Prostate gland (tissue), 2 donors: ENCODE results near the gene PHF12. TPM values are rescaled to one million over a fixed set of nuclear protein-coding genes. Genes with fewer than 3 reads are reported as not detected.
"Not testable (repeated sequence)": the region's sequence is repeated elsewhere in the genome, so short reads cannot be mapped to it uniquely, and the experiment has no call there.

ENCODE experiments used
- DNase-seq: peaks from one replicate; pipeline ENCODE4 v3.0.0-alpha.2; 2019; ENCODE audit warnings: low spot score
- H3K27ac ChIP-seq, 2 donors: fragments of 200-600 bp; sonication (generic); 2 replicates each; pipeline ENCODE4 v1.5.1; 2017 to 2019
- H3K27me3 ChIP-seq: fragments of 200-600 bp; sonication (generic); replicated peaks from 2 replicates; pipeline ENCODE4 v1.5.1; 2019; ENCODE audit not compliant: insufficient read depth
- H3K36me3 ChIP-seq, 2 donors: fragments of 200-600 bp; sonication (generic); 1 replicate in 1 of 2; 2 replicates in 1 of 2; pipeline versions ENCODE4 v1.5.1 to v1.8.1; 2017 to 2019
- H3K4me1 ChIP-seq: fragments of 200-600 bp; sonication (generic); replicated peaks from 2 replicates; pipeline ENCODE4 v1.5.1; 2019
- H3K4me3 ChIP-seq, 2 donors: fragments of 200-600 bp; sonication (generic); 2 replicates each; pipeline ENCODE4 v1.5.1; 2017 to 2019
- H3K9me3 ChIP-seq: fragments of 200-600 bp; sonication (generic); 2 replicates; pipeline ENCODE4 v1.5.1; 2017
- CTCF ChIP-seq, 4 experiments: fragments of 200-600 bp in 2 of 4; fragments of 450-650 bp in 2 of 4; sonication (generic) in 2 of 4; IDR thresholded peaks; 1 replicate in 3 of 4; 2 replicates in 1 of 4; pipeline ENCODE4 v1.5.1; 2016 to 2019; ENCODE audit warnings: antibody characterized with exemption in 4 of 4, mild to moderate bottlenecking in 2 of 4, moderate library complexity in 2 of 4
- POLR2A ChIP-seq: fragments of 450-650 bp; IDR thresholded peaks from one replicate; pipeline ENCODE4 v1.6.1; 2016; ENCODE audit warnings: antibody characterized with exemption, mild to moderate bottlenecking
- POLR2AphosphoS5 ChIP-seq: sonication (generic); formaldehyde crosslinking; IDR thresholded peaks from one replicate; pipeline ENCODE4 v1.6.1; 2017; ENCODE audit warnings: antibody characterized with exemption
- WGBS: methylation state at CpG from one replicate; pipeline ENCODE4 v1.1.5; 2018; 5-methylcytosine and 5-hydroxymethylcytosine counted together
- intact Hi-C: fragments of 100-400 bp; cut with DNase I; formaldehyde crosslinking; loops from one replicate; pipeline ENCODE4 v1.14.2; 2022
- total RNA-seq, 2 donors: library from RNA; depleted of rRNA; stranded (reverse); fragments of >200 nt; gene quantifications; one replicate each; pipeline ENCODE4 v1.1.0, GENCODE V29; 2016

Gene PHF12
- total RNA-seq, 2 donors from 2014 or later = 74.9 to 112 TPM

- TF ChIP-seq POLR2AphosphoS5 (no peak), CTCF (IDR thresholded peaks at IDR 0.05) (no peak), POLR2A (no peak)
- Histone ChIP-seq H3K4me1 (peaks cover 25% of the 10 kb centered on the region), H3K9me3 (no peaks in the 10 kb centered on the region), H3K27ac (peak overlapping the region in 1 of 2 donors; percentile 74), H3K36me3 (no peaks in the 10 kb centered on the region), H3K4me3 (no peak overlapping the region), H3K27me3 (no peaks in the 10 kb centered on the region)
- intact Hi-C loops = no loop called here
- WGBS = 90% methylated on average over 8 of the region's 8 CpGs
- no peak for DNase-seq
Observed at GRCh38 chr17:28935744-28936460, 15.4 kb downstream of the PHF12 start.

- DNase-seq, H3K36me3 ChIP-seq, H3K27me3 ChIP-seq, H3K9me3 ChIP-seq, H3K4me3 ChIP-seq, H3K27ac ChIP-seq, intact Hi-C loops: not testable (repeated sequence)
- WGBS = 98% methylated on average over 8 of the region's 8 CpGs
- peaks cover 20% of the 10 kb centered on the region for H3K4me1 ChIP-seq
Observed at GRCh38 chr17:28934508-28934907, 16.8 kb downstream of the PHF12 start.

GRCh38 chr17:28929787-28930186 is 21.5 kb downstream of the PHF12 start:
- no peaks in the 10 kb centered on the region for H3K4me1 ChIP-seq
- DNase-seq = no peak
- TF ChIP-seq CTCF (IDR thresholded peaks at IDR 0.05) = no peak
- no peak for TF ChIP-seq POLR2AphosphoS5
- no peak for TF ChIP-seq POLR2A
- WGBS = 94% methylated on average over 2 of the region's 2 CpGs
- no peak overlapping the region for H3K27ac ChIP-seq
- H3K27me3 ChIP-seq = no peaks in the 10 kb centered on the region
- H3K4me3 ChIP-seq = no peak overlapping the region
- intact Hi-C loops = no loop called here
- H3K9me3 ChIP-seq = no peaks in the 10 kb centered on the region
- H3K36me3 ChIP-seq = no peaks in the 10 kb centered on the region

GRCh38 chr17:28928061-28928460 is 23.3 kb downstream of the PHF12 start:
- Histone ChIP-seq H3K36me3 (no peaks in the 10 kb centered on the region), H3K27ac (no peak overlapping the region), H3K4me3 (no peak overlapping the region), H3K9me3 (no peaks in the 10 kb centered on the region), H3K27me3 (no peaks in the 10 kb centered on the region), H3K4me1 (no peaks in the 10 kb centered on the region)
- 96% methylated on average over 2 of the region's 2 CpGs for WGBS
- intact Hi-C loops = no loop called here
- DNase-seq = no peak
- TF ChIP-seq POLR2AphosphoS5 (no peak), POLR2A (no peak), CTCF (IDR thresholded peaks at IDR 0.05) (no peak)

- intact Hi-C loops = no loop called here
- H3K4me3 ChIP-seq = no peak overlapping the region
- TF ChIP-seq POLR2AphosphoS5 (no peak), CTCF (IDR thresholded peaks at IDR 0.05) (no peak), POLR2A (no peak)
- peak overlapping the region; percentile 12 to 13 for H3K27ac ChIP-seq
- 76% methylated on average over 4 of the region's 4 CpGs for WGBS
- no peaks in the 10 kb centered on the region for H3K27me3 ChIP-seq
- DNase-seq = no peak
- H3K36me3 ChIP-seq = no peaks in the 10 kb centered on the region
- no peaks in the 10 kb centered on the region for H3K9me3 ChIP-seq
- H3K4me1 ChIP-seq = no peaks in the 10 kb centered on the region
Observed at GRCh38 chr17:28926786-28927185, 24.5 kb downstream of the PHF12 start.
